GM12878 (cell line): ENCODE measurements around the gene CPD. TPM values are rescaled to one million over a fixed set of nuclear protein-coding genes. Genes with fewer than 3 reads are reported as not detected.

Source experiments
- ATAC-seq: fragments of 200-7000 bp; cut with Tn5 transposase; 3 replicates; pipeline ENCODE4 v1.9.1; 2020; ENCODE audit warnings: mild to moderate bottlenecking, moderate library complexity
- BruUV-seq: library from RNA; stranded (reverse); fragments of 400-500 nt; replicated peaks from 2 replicates; lab custom pipeline; 2021; lab: Mats Ljungman, UMichigan
- CTCF ChIA-PET: fragments of 300-600 bp; sonication (Branson Sonifier 250); formaldehyde crosslinking; extraction: SDS; loops from one replicate; lab custom pipeline; 2021; ENCODE audit warnings: inconsistent platforms; lab: Yijun Ruan, JAX
- POLR2A ChIA-PET: fragments of 350-600 bp; formaldehyde crosslinking; extraction: SDS; loops from one replicate; lab custom pipeline; 2021; ENCODE audit warnings: inconsistent platforms; lab: Charles Lee
- RAD21 ChIA-PET: fragments of 300-600 bp; sonication (Branson Sonifier 250); formaldehyde crosslinking; loops from one replicate; lab custom pipeline; 2023; ENCODE audit warnings: antibody characterized with exemption; ENCODE audit not compliant: unreplicated experiment; lab: Charles Lee
- SMC1A ChIA-PET: fragments of 300-600 bp; sonication (Branson Sonifier 250); formaldehyde crosslinking; loops from one replicate; lab custom pipeline; 2023; ENCODE audit not compliant: unreplicated experiment, uncharacterized antibody; lab: Charles Lee
- DNase-seq: peaks from one replicate; pipeline ENCODE4 v3.0.0-alpha.2; 2011; ENCODE audit warnings: low read depth, low spot score
- FAIRE-seq: peaks from 3 replicates; lab custom pipeline; 2011; peaks lifted over from hg19 to GRCh38; lab: Jason Lieb, UNC
- H2AFZ ChIP-seq: 2 replicates; pipeline ENCODE4 v1.6.0; 2011; ENCODE audit warnings: low read depth, low read length, control low read depth; ENCODE audit not compliant: control insufficient read depth
- H3K27ac ChIP-seq: 2 replicates; pipeline ENCODE4 v1.5.1; 2011; ENCODE audit warnings: control low read depth; ENCODE audit not compliant: control insufficient read depth, insufficient read depth
- H3K27me3 ChIP-seq, 2 experiments: replicated peaks in 1 of 2; 2 replicates each; pipeline versions ENCODE4 v1.6.0 to v1.6.1; 2011; ENCODE audit warnings: low read length in 1 of 2; ENCODE audit not compliant: control insufficient read depth in 2 of 2, insufficient read depth in 2 of 2
- H3K36me3 ChIP-seq, 2 experiments: 2 replicates each; pipeline ENCODE4 v1.5.1; 2011; ENCODE audit warnings: low read length in 1 of 2; ENCODE audit not compliant: control insufficient read depth in 2 of 2, insufficient read depth in 2 of 2
- H3K4me1 ChIP-seq: 2 replicates; pipeline ENCODE4 v1.6.1; 2011; ENCODE audit warnings: mild to moderate bottlenecking, low read length, moderate library complexity, mixed read lengths; ENCODE audit not compliant: control insufficient read depth, insufficient read depth
- H3K4me2 ChIP-seq: 2 replicates; pipeline ENCODE4 v1.6.0; 2011; ENCODE audit warnings: control low read depth; ENCODE audit not compliant: control insufficient read depth, insufficient read depth
- H3K4me3 ChIP-seq: fragments of 200-600 bp; sonication (generic); 2 replicates; pipeline ENCODE4 v1.5.1; 2016
- H3K79me2 ChIP-seq: 2 replicates; pipeline ENCODE4 v1.6.0; 2011; ENCODE audit warnings: low read length; ENCODE audit not compliant: control insufficient read depth, insufficient read depth
- H3K9ac ChIP-seq: 2 replicates; pipeline ENCODE4 v1.8.0; 2011; ENCODE audit warnings: low read length, control low read depth, mixed read lengths; ENCODE audit not compliant: control insufficient read depth, insufficient read depth
- H3K9me3 ChIP-seq: replicated peaks from 3 replicates; pipeline ENCODE4 v1.5.1; 2011; ENCODE audit warnings: mild to moderate bottlenecking, low read length; ENCODE audit not compliant: control insufficient read depth, insufficient read depth
- H4K20me1 ChIP-seq: 2 replicates; pipeline ENCODE4 v1.6.0; 2011; ENCODE audit not compliant: control insufficient read depth, insufficient read depth
- BMI1 ChIP-seq: fragments of 450-650 bp; IDR thresholded peaks from 2 replicates; pipeline ENCODE4 v1.6.1; 2016; ENCODE audit warnings: mild to moderate bottlenecking, moderate library complexity, borderline replicate concordance
- CHD4 ChIP-seq: fragments of 200-600 bp; sonication (generic); IDR thresholded peaks from 2 replicates; pipeline ENCODE4 v1.6.1; 2016; ENCODE audit warnings: mild to moderate bottlenecking
- HDGF ChIP-seq: fragments of 450-650 bp; IDR thresholded peaks from 2 replicates; pipeline ENCODE4 v1.6.1; 2016; ENCODE audit warnings: antibody characterized with exemption
- RAD51 ChIP-seq: fragments of 450-650 bp; IDR thresholded peaks from 2 replicates; pipeline ENCODE4 v1.6.1; 2016; ENCODE audit warnings: moderate library complexity, mild to moderate bottlenecking, inconsistent platforms
- SUZ12 ChIP-seq: fragments of 200-600 bp; sonication (generic); IDR thresholded peaks from one replicate; pipeline ENCODE4 v1.6.1; 2018; ENCODE audit warnings: antibody characterized with exemption, mild to moderate bottlenecking; ENCODE audit not compliant: unreplicated experiment
- TCF12 ChIP-seq: IDR thresholded peaks from 2 replicates; pipeline ENCODE4 v1.6.1; 2011; ENCODE audit warnings: low read depth, mild to moderate bottlenecking, low read length
- WGBS: methylation state at CpG from one replicate; pipeline ENCODE4 v1.1.6; 2016; ENCODE audit warnings: low lambda C conversion rate; ENCODE audit not compliant: insufficient replicate concordance, insufficient coverage; ENCODE audit errors: missing lambda C conversion rate; 5-methylcytosine and 5-hydroxymethylcytosine counted together
- in situ Hi-C: fragments of 300-500 bp; cut with MboI; formaldehyde crosslinking; loops from 9 replicates; pipeline ENCODE4 v1.14.3; 2018; ENCODE audit warnings: mixed read lengths
- intact Hi-C: fragments of 100-400 bp; cut with micrococcal nuclease; formaldehyde crosslinking; loops from one replicate; pipeline ENCODE4 v1.14.2; 2022; ENCODE audit not compliant: unreplicated experiment
- polyA plus RNA-seq, 11 experiments: library from polyadenylated mRNA; depleted of rRNA in 4 of 11; unstranded in 6 of 11; stranded (reverse) in 5 of 11; fragments of >200 nt; fragmentation: Nextera tagmentation in 4 of 11; fragmentation: Illumina TruSeq in 1 of 11; extraction: Ambion mirVana in 4 of 11; extraction: Trizol in 1 of 11; gene quantifications; 1 replicate in 1 of 11; 2 replicates in 10 of 11; pipeline versions ENCODE4 v1.2.1 to v1.2.3, GENCODE V29; 2011 to 2016; ENCODE audit warnings: inconsistent platforms in 2 of 11, missing spikeins in 2 of 11, low read depth in 1 of 11
- total RNA-seq, 4 experiments: library from RNA; depleted of rRNA in 3 of 4; stranded (reverse); fragments of >200 nt in 3 of 4; fragmentation: Illumina TruSeq in 1 of 4; extraction: Trizol in 1 of 4; gene quantifications; 2 replicates each; pipeline versions ENCODE4 v1.2.1 to v1.2.3, GENCODE V29; 2013 to 2021
- TF ChIP-seq, protein P1 (sequence below): fragments of 150-350 bp; IDR thresholded peaks from 2 replicates; pipeline ENCODE4 v1.6.1; 2016; ENCODE audit warnings: low read depth, low read length

CPD gene
- total and polyA plus RNA-seq, 10 of the 15 experiments (the other 5 are each of a cell fraction or from before 2014, with no cell fraction given): 3.5 to 24.2 (median 15.7) TPM

DNA sequence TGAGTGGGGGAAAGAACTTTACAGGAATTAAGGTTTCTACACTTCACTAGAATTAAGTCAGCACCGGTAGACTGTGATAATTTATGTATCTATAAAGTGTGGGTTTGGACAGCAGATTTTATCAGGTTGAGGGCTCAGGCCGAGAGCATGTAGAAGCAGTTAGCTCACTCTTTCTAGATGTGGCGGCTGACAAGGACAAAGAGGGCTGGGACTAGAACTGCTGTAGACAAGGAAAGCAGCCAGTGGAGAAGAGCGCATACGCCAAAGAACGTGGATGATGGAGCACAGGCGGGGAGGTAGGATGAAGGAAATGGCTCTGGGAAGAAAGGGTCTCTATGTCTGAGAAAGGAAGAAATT is 98.0 kb downstream of the CPD start:
- DNase-seq (no peak), ATAC-seq (peak; percentile 16)
- Histone ChIP-seq H3K36me3 (no peaks in the 10 kb centered on the region; a peak in 1 of 4 replicates), H3K4me1 (peaks cover 7% of the 10 kb centered on the region), H3K27ac (peak overlapping the region; percentile 99), H3K79me2 (peaks cover 23% of the 10 kb centered on the region), H3K9me3 (no peaks in the 10 kb centered on the region), H3K4me2 (peak overlapping the region; percentile 98)
- ChIA-PET CTCF (interaction anchor here (0.7 to 4.2 kb wide), 31 partner anchors 9 to 669 kb away, joined by 3 to 45 read pairs (median 4); partner anchors contain the start of genes BLMH and CPD), SMC1A (interaction anchor here (0.6 to 3.2 kb wide), 20 partner anchors 8 to 549 kb away, joined by 3 to 34 read pairs (median 4); partner anchors contain the start of gene BLMH), POLR2A (interaction anchor here (0.6 kb wide), 1 partner anchor 394 kb away, joined by 3 read pairs; no protein-coding TSS in a partner anchor)
- intact Hi-C loops: loop anchor here (1.0 to 10.0 kb wide), 4 partner anchors 74 to 372 kb away; no protein-coding TSS in a partner anchor
- TSS peak; percentile 90 for BruUV-seq
- TF ChIP-seq HDGF (peak; percentile 68; the same call in 1 of the 2 replicates), CHD4 (no peak)
- TF ChIP-seq, all 136 proteins: peak for 1
- Histone ChIP-seq H3K27me3 (no peaks in the 10 kb centered on the region), H4K20me1 (no peaks in the 10 kb centered on the region), H3K4me3 (no peak overlapping the region), H3K9ac (peak overlapping the region; percentile 100), H2AFZ (peak overlapping the region; percentile 100)
- RAD21 ChIA-PET: interaction anchor here (0.8 to 3.0 kb wide), 12 partner anchors 93 to 372 kb away, joined by 3 to 22 read pairs (median 6); partner anchors contain the start of gene CRLF3
- in situ Hi-C loops: loop anchor here (5.0 kb wide), 1 partner anchor 241 kb away; no protein-coding TSS in a partner anchor
- no peak for FAIRE-seq
- 21% methylated on average over 7 of the region's 7 CpGs for WGBS

DNA sequence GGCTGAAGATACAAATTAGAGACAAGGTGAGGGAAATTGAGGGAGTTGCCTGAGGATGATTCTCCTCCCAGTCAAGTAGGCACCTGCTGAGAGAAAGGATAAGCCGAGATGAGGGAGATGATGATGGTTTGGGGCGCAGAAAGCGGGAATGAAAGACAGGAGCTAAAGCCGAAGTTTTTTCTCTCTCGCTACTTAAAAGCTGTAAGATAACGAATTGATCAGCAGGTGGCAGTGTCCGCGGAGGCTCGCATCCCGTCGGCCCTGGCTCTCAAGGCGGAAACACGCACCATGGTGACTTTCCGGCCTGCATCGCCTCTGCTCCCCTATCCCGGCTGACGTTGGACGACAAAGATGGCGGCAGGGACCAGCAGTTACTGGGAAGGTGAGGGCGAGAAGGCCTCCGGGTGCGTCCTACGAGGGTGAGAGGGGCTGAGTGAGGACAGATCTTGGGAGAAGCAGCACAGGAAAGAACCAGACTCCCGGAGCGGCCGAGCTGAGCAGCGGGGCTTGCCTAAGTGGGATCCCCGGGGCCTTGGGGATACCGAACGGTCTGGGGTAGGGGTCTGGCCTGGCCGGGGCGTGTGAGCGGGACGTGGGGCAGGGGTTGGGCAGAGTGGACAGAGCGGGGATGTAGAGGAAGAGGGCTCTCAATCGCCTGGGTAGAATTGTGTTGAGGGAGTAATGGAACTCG is 98.5 kb downstream of the CPD start, which contains the start of gene GOSR1:
GOSR1 (plus strand) TSS at position 326 of the 691 bp plus-strand sequence; CDS start at position 352, 26 bp downstream.
- peak; percentile 81 for FAIRE-seq
- RAD21 ChIA-PET: interaction anchor here (0.8 to 3.0 kb wide), 13 partner anchors 12 to 372 kb away, joined by 3 to 22 read pairs (median 5); partner anchors contain the start of gene CRLF3
- in situ Hi-C loops (loop anchor here (5.0 kb wide), 1 partner anchor 240 kb away; no protein-coding TSS in a partner anchor), intact Hi-C loops (loop anchor here (1.0 to 10.0 kb wide), 4 partner anchors 74 to 372 kb away; no protein-coding TSS in a partner anchor)
- Histone ChIP-seq H3K4me3 (peak within 1 kb of the TSS; percentile 93), H3K27me3 (no peaks in the 10 kb centered on the region), H2AFZ (peak within 1 kb of the TSS; percentile 100), H3K27ac (peak within 1 kb of the TSS; percentile 99), H3K9me3 (no peaks in the 10 kb centered on the region), H3K36me3 (no peaks in the 10 kb centered on the region; a peak in 1 of 4 replicates), H3K4me2 (peak within 1 kb of the TSS; percentile 98), H3K79me2 (peaks cover 23% of the 10 kb centered on the region), H3K4me1 (peaks cover 7% of the 10 kb centered on the region), H3K9ac (peak within 1 kb of the TSS; percentile 100), H4K20me1 (no peaks in the 10 kb centered on the region)
- under 1% methylated on average over 37 of the region's 37 CpGs for WGBS
- SMC1A ChIA-PET: interaction anchor here (0.6 to 3.2 kb wide), 21 partner anchors 9 to 550 kb away, joined by 3 to 34 read pairs (median 4); partner anchors contain the start of gene BLMH
- peak; percentile 99 for ATAC-seq
- peak; percentile 79 for DNase-seq
- CTCF ChIA-PET: interaction anchor here (0.7 to 4.2 kb wide), 30 partner anchors 8 to 670 kb away, joined by 3 to 45 read pairs (median 4); partner anchors contain the start of gene CPD
- no TSS peak for BruUV-seq
- POLR2A ChIA-PET: interaction anchor here (0.6 to 0.9 kb wide), 2 partner anchors 71 to 395 kb away, joined by 3 read pairs; no protein-coding TSS in a partner anchor
- TF ChIP-seq SUZ12 (no peak), RAD51 (no peak), BMI1 (no peak), TCF12 (peak; percentile 50; the same call in 1 of the 2 replicates)
- TF ChIP-seq, protein P1, sequence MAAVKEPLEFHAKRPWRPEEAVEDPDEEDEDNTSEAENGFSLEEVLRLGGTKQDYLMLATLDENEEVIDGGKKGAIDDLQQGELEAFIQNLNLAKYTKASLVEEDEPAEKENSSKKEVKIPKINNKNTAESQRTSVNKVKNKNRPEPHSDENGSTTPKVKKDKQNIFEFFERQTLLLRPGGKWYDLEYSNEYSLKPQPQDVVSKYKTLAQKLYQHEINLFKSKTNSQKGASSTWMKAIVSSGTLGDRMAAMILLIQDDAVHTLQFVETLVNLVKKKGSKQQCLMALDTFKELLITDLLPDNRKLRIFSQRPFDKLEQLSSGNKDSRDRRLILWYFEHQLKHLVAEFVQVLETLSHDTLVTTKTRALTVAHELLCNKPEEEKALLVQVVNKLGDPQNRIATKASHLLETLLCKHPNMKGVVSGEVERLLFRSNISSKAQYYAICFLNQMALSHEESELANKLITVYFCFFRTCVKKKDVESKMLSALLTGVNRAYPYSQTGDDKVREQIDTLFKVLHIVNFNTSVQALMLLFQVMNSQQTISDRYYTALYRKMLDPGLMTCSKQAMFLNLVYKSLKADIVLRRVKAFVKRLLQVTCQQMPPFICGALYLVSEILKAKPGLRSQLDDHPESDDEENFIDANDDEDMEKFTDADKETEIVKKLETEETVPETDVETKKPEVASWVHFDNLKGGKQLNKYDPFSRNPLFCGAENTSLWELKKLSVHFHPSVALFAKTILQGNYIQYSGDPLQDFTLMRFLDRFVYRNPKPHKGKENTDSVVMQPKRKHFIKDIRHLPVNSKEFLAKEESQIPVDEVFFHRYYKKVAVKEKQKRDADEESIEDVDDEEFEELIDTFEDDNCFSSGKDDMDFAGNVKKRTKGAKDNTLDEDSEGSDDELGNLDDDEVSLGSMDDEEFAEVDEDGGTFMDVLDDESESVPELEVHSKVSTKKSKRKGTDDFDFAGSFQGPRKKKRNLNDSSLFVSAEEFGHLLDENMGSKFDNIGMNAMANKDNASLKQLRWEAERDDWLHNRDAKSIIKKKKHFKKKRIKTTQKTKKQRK: no peak
